Suprapubic skin (tissue), 4 donors: ENCODE measurements around the gene ARL5B.

Experiments
- CTCF ChIP-seq, 2 donors: fragments of 200-600 bp in 1 of 2; fragments of 450-650 bp in 1 of 2; sonication (generic) in 1 of 2; IDR thresholded peaks; one replicate each; pipeline ENCODE4 v1.5.1; 2016 to 2019; ENCODE audit warnings: antibody characterized with exemption in 2 of 2, mild to moderate bottlenecking in 1 of 2, moderate library complexity in 1 of 2
- EP300 ChIP-seq: sonication (generic); formaldehyde crosslinking; IDR thresholded peaks from one replicate; pipeline ENCODE4 v1.6.1; 2017; ENCODE audit warnings: antibody characterized with exemption
- POLR2A ChIP-seq, 2 donors: fragments of 450-650 bp; IDR thresholded peaks; one replicate each; pipeline ENCODE4 v1.6.1; 2017; ENCODE audit warnings: antibody characterized with exemption in 2 of 2, mild to moderate bottlenecking in 2 of 2, moderate library complexity in 2 of 2
- POLR2AphosphoS5 ChIP-seq, 3 donors: sonication (generic); formaldehyde crosslinking; IDR thresholded peaks; one replicate each; pipeline ENCODE4 v1.6.1; 2017; ENCODE audit warnings: antibody characterized with exemption in 3 of 3

DNA sequence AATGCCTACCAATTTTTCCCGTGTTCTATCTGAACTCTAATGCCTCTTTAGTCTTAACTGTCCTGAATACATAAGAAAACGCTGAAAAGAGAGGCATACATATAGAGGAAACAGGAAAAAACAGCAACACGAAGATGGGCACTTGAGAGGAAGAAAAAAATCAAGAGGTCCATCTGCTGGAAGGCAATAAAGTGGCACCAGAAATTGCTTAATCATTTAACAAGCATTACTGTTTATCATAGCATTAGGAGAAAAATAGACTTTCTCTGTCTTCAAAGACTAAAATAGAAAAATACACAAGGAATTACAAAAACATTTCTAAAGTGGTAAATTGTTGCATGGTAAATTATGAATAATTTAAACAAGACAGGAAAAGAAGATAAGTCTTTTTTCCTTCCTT is 42.9 kb upstream of the ARL5B start:
- TF ChIP-seq CTCF (IDR thresholded peaks at IDR 0.05) (no peak), POLR2A (IDR thresholded peaks at IDR 0.05) (no peak), POLR2AphosphoS5 (IDR thresholded peaks at IDR 0.05) (no peak), EP300 (no peak)
